ENCODE data around the gene GAA. TPM values are rescaled to one million over a fixed set of nuclear protein-coding genes. Genes with fewer than 3 reads are reported as not detected.

Gene GAA
- total and polyA plus RNA-seq, 2 of the 4 experiments (the other 2 are of a cell fraction) = 2.2 to 14.8 TPM

DNA sequence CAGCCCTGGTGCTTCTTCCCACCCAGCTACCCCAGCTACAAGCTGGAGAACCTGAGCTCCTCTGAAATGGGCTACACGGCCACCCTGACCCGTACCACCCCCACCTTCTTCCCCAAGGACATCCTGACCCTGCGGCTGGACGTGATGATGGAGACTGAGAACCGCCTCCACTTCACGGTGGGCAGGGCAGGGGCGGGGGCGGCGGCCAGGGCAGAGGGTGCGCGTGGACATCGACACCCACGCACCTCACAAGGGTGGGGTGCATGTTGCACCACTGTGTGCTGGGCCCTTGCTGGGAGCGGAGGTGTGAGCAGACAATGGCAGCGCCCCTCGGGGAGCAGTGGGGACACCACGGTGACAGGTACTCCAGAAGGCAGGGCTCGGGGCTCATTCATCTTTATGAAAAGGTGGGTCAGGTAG lies 3.6 kb downstream of the GAA start:
- Histone ChIP-seq H3K9me3 (ENCODE audit: control insufficient read depth, insufficient read depth, low read length) (no peaks in the 10 kb centered on the region), H3K14ac (replicated peaks; ENCODE audit: low read depth, low read length) (no peak overlapping the region), H3K27me3 (ENCODE audit: control insufficient read depth, insufficient read depth, low read length) (no peaks in the 10 kb centered on the region), H3K27ac (ENCODE audit: insufficient read depth, low read length) (no peak overlapping the region), H3K4me1 (ENCODE audit: control insufficient read depth, insufficient read depth, low read length) (peaks cover 6% of the 10 kb centered on the region), H2AK5ac (ENCODE audit: low read depth, low read length) (no peak overlapping the region), H3K9ac (ENCODE audit: low read depth, low read length) (no peak overlapping the region), H2AK9ac (replicated peaks; ENCODE audit: low read depth, low read length, poor library complexity) (no peak overlapping the region), H3K4ac (ENCODE audit: low read depth, low read length) (no peak overlapping the region), H3K56ac (ENCODE audit: extremely low read depth, insufficient read depth, low read length) (no peak overlapping the region), H3K4me3 (ENCODE audit: insufficient read depth, low read depth, low read length) (no peak overlapping the region), H2BK5ac (ENCODE audit: low read depth, low read length, poor library complexity, severe bottlenecking) (no peak overlapping the region), H2AFZ (replicated peaks; ENCODE audit: low read length, poor library complexity) (no peak overlapping the region), H2BK120ac (ENCODE audit: low read depth, low read length) (no peak overlapping the region), H2BK20ac (ENCODE audit: low read depth, low read length) (no peak overlapping the region), H3K36me3 (ENCODE audit: control insufficient read depth, insufficient read depth, low read length) (peaks cover 3% of the 10 kb centered on the region; the same call in 1 of the 2 replicates), H3K79me1 (ENCODE audit: low read depth in 1 of 2, low read length in 2 of 2) (peaks cover 0 to 14% of the 10 kb centered on the region in 2 experiments; a peak in 3 of 4 replicates), H2BK15ac (ENCODE audit: low read depth, low read length) (no peak overlapping the region), H4K8ac (ENCODE audit: low read depth in 2 of 2, low read length in 2 of 2) (no peak overlapping the region), H3K4me2 (ENCODE audit: low read depth, low read length) (no peak overlapping the region), H3K23ac (ENCODE audit: low read depth, low read length) (no peak overlapping the region), H4K91ac (ENCODE audit: insufficient read depth, low read depth, low read length) (no peak overlapping the region), H3K9me1 (ENCODE audit: insufficient read depth, low read length) (peaks cover 6% of the 10 kb centered on the region), H4K20me1 (ENCODE audit: insufficient read depth, low read length) (no peaks in the 10 kb centered on the region), H4K5ac (ENCODE audit: low read depth, low read length) (no peak overlapping the region), H3K18ac (ENCODE audit: low read depth, low read length) (no peak overlapping the region)
- in situ Hi-C loops (cut with MboI; ENCODE audit: low sequenced_read_pairs) (no loop called here), dilution Hi-C loops (cut with HindIII; ENCODE audit: low sequenced_read_pairs, unreplicated experiment) (no loop called here), intact Hi-C loops (cut with micrococcal nuclease) (loop anchor here (5.0 kb wide), 1 partner anchor 42 kb away; the partner anchor contains the start of gene EIF4A3)
- POLR2A ChIA-PET (ENCODE audit: unreplicated experiment) = no interaction called here
- TF ChIP-seq NFE2L2 (IDR thresholded peaks at IDR 0.05; ENCODE audit: low read depth, low read length) (no peak), CHD1 (IDR thresholded peaks at IDR 0.05; ENCODE audit: low read depth, low read length) (no peak), MAFK (IDR thresholded peaks at IDR 0.05; ENCODE audit: low read depth, low read length) (no peak), MXI1 (IDR thresholded peaks at IDR 0.05; ENCODE audit: borderline replicate concordance, low read depth, low read length) (no peak), MAZ (IDR thresholded peaks at IDR 0.05; ENCODE audit: borderline replicate concordance, low read depth, low read length) (no peak), RAD21 (IDR thresholded peaks at IDR 0.05; ENCODE audit: low read length) (no peak), SMC3 (IDR thresholded peaks at IDR 0.05; ENCODE audit: low read depth, low read length) (no peak), POLR2A (IDR thresholded peaks at IDR 0.05; ENCODE audit: low read depth, low read length) (no peak), CEBPB (IDR thresholded peaks at IDR 0.05; ENCODE audit: low read depth, low read length) (no peak), RFX5 (IDR thresholded peaks at IDR 0.05; ENCODE audit: low read depth, low read length) (no peak), BHLHE40 (IDR thresholded peaks at IDR 0.05; ENCODE audit: low read depth, low read length) (no peak)
- TF ChIP-seq, protein P1, sequence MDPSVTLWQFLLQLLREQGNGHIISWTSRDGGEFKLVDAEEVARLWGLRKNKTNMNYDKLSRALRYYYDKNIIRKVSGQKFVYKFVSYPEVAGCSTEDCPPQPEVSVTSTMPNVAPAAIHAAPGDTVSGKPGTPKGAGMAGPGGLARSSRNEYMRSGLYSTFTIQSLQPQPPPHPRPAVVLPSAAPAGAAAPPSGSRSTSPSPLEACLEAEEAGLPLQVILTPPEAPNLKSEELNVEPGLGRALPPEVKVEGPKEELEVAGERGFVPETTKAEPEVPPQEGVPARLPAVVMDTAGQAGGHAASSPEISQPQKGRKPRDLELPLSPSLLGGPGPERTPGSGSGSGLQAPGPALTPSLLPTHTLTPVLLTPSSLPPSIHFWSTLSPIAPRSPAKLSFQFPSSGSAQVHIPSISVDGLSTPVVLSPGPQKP (IDR thresholded peaks at IDR 0.05; ENCODE audit: borderline replicate concordance, low read depth, low read length) = no peak
- TF ChIP-seq, protein P2, sequence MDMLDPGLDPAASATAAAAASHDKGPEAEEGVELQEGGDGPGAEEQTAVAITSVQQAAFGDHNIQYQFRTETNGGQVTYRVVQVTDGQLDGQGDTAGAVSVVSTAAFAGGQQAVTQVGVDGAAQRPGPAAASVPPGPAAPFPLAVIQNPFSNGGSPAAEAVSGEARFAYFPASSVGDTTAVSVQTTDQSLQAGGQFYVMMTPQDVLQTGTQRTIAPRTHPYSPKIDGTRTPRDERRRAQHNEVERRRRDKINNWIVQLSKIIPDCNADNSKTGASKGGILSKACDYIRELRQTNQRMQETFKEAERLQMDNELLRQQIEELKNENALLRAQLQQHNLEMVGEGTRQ (IDR thresholded peaks at IDR 0.05; ENCODE audit: low read depth, low read length) = no peak
- no TSS peak for BruUV-seq (replicated peaks)
- WGBS, 2 experiments (ENCODE audit: extremely low coverage in 2 of 2, insufficient read length in 1 of 2) = 66% methylated on average over 3 of the region's 18 CpGs; no CpG with 5 or more reads in 1 of the 2 experiments
- CTCF ChIA-PET = no interaction called here
- DNase-seq = no peak
- ATAC-seq (ENCODE audit: low read depth) = no peak
